PC-3 (cell line): ENCODE results near the gene CHRDL2.

ENCODE experiments used
- EZH2 ChIP-seq: fragments of 300-600 bp; sonication (generic); IDR thresholded peaks from one replicate; pipeline ENCODE4 v1.6.1; 2017; ENCODE audit warnings: antibody characterized with exemption, mild to moderate bottlenecking, low read length; ENCODE audit not compliant: unreplicated experiment
- TF ChIP-seq, protein P1 (sequence below): fragments of 300-600 bp; sonication (generic); conservative IDR thresholded peaks from 2 replicates; pipeline ENCODE4 v1.5.1; 2017; ENCODE audit warnings: antibody characterized with exemption, low read depth, mild to moderate bottlenecking, low read length

DNA sequence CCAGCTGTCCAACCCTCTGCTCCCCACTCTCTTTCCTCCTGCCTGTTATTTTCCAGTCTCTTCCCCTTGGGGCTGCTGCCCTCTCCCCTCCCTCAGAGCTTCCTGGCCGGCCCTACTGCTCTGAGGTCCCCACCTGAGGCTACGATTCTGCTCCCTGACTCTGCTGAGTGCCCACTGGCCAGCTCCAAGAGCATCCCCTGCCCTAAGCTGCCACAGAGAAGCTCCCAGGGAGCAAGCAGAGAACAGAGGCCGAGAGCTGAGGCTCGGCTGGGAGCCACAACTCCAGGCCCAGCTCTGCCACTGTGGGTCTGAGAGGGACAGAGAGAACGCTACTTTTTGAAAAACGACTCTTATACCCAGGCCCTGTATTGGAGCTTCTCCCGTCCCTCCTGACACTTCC is 61.1 kb downstream of the CHRDL2 start:
- TF ChIP-seq, protein P1, sequence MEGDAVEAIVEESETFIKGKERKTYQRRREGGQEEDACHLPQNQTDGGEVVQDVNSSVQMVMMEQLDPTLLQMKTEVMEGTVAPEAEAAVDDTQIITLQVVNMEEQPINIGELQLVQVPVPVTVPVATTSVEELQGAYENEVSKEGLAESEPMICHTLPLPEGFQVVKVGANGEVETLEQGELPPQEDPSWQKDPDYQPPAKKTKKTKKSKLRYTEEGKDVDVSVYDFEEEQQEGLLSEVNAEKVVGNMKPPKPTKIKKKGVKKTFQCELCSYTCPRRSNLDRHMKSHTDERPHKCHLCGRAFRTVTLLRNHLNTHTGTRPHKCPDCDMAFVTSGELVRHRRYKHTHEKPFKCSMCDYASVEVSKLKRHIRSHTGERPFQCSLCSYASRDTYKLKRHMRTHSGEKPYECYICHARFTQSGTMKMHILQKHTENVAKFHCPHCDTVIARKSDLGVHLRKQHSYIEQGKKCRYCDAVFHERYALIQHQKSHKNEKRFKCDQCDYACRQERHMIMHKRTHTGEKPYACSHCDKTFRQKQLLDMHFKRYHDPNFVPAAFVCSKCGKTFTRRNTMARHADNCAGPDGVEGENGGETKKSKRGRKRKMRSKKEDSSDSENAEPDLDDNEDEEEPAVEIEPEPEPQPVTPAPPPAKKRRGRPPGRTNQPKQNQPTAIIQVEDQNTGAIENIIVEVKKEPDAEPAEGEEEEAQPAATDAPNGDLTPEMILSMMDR = no peak
- no peak for TF ChIP-seq EZH2
